ENCODE measurements around the gene UBE2Q1. TPM values are rescaled to one million over a fixed set of nuclear protein-coding genes. Genes with fewer than 3 reads are reported as not detected.

The UBE2Q1 gene
- total and polyA plus RNA-seq, 2 experiments from 2014 or later: 46.5 to 60.8 TPM

- Histone ChIP-seq H3K27ac (no peak overlapping the region), H3K27me3 (peaks cover 20% of the 10 kb centered on the region), H3K9me3 (ENCODE audit: low read depth) (no peaks in the 10 kb centered on the region), H3K4me1 (ENCODE audit: low read depth) (no peaks in the 10 kb centered on the region), H3K36me3 (no peaks in the 10 kb centered on the region), H3K4me3 (no peak overlapping the region)
- no peak for TF ChIP-seq CTCF (IDR thresholded peaks at IDR 0.05; ENCODE audit: low read depth, low read length)
- DNase-seq (ENCODE audit: low read depth in 1 of 2, low spot score in 1 of 2): no peak
Measured at GRCh38 chr1:154573168-154573510, 14.7 kb upstream of the UBE2Q1 start.

GRCh38 chr1:154572468-154573167 is 14.2 kb upstream of the UBE2Q1 start:
- no peak for TF ChIP-seq CTCF (IDR thresholded peaks at IDR 0.05; ENCODE audit: low read depth, low read length)

GRCh38 chr1:154571964-154572288 is 13.5 kb upstream of the UBE2Q1 start:
- Histone ChIP-seq H3K36me3 (no peaks in the 10 kb centered on the region), H3K27ac (no peak overlapping the region), H3K4me3 (no peak overlapping the region), H3K4me1 (ENCODE audit: low read depth) (no peaks in the 10 kb centered on the region), H3K9me3 (ENCODE audit: low read depth) (no peaks in the 10 kb centered on the region), H3K27me3 (peaks cover 30% of the 10 kb centered on the region)
- TF ChIP-seq CTCF (IDR thresholded peaks at IDR 0.05; ENCODE audit: low read depth, low read length): no peak
- DNase-seq (ENCODE audit: low read depth in 1 of 2, low spot score in 1 of 2): no peak

More at GRCh38 chr1:154572468-154573167, 14.2 kb upstream of the UBE2Q1 start:
- DNase-seq (ENCODE audit: low read depth in 1 of 2, low spot score in 1 of 2): no peak
- Histone ChIP-seq H3K27ac (no peak overlapping the region), H3K4me3 (no peak overlapping the region), H3K36me3 (no peaks in the 10 kb centered on the region), H3K4me1 (ENCODE audit: low read depth) (no peaks in the 10 kb centered on the region), H3K9me3 (ENCODE audit: low read depth) (no peaks in the 10 kb centered on the region), H3K27me3 (peaks cover 23% of the 10 kb centered on the region)

- no peaks in the 10 kb centered on the region for H3K9me3 ChIP-seq (ENCODE audit: low read depth)
- peaks cover 34% of the 10 kb centered on the region for H3K27me3 ChIP-seq
- no peak overlapping the region for H3K27ac ChIP-seq
- H3K4me3 ChIP-seq: no peak overlapping the region
- no peak for TF ChIP-seq CTCF (IDR thresholded peaks at IDR 0.05; ENCODE audit: low read depth, low read length)
- no peaks in the 10 kb centered on the region for H3K36me3 ChIP-seq
- DNase-seq (ENCODE audit: low read depth in 1 of 2, low spot score in 1 of 2): no peak
- H3K4me1 ChIP-seq (ENCODE audit: low read depth): no peaks in the 10 kb centered on the region
Measured at GRCh38 chr1:154571244-154571963, 12.9 kb upstream of the UBE2Q1 start.

GRCh38 chr1:154568157-154568815 is 9.8 kb upstream of the UBE2Q1 start:
- Histone ChIP-seq H3K4me1 (ENCODE audit: low read depth) (no peaks in the 10 kb centered on the region), H3K27ac (no peak overlapping the region), H3K4me3 (no peak overlapping the region), H3K9me3 (ENCODE audit: low read depth) (no peaks in the 10 kb centered on the region), H3K27me3 (peaks cover 39% of the 10 kb centered on the region), H3K36me3 (no peaks in the 10 kb centered on the region)
- DNase-seq (ENCODE audit: low read depth in 1 of 2, low spot score in 1 of 2): no peak
- TF ChIP-seq CTCF (IDR thresholded peaks at IDR 0.05; ENCODE audit: low read depth, low read length): no peak

Data from cardiac muscle cell (in vitro differentiated cells and primary cell).